HG03442 (cell line): ENCODE measurements around the gene POLR2A.

ENCODE experiments used
- ATAC-seq: cut with Tn5 transposase; IDR thresholded peaks from one replicate; pipeline ENCODE4 v1.9.1; 2021; ENCODE audit warnings: mild to moderate bottlenecking, moderate library complexity; ENCODE audit not compliant: unreplicated experiment

POLR2A gene

DNA sequence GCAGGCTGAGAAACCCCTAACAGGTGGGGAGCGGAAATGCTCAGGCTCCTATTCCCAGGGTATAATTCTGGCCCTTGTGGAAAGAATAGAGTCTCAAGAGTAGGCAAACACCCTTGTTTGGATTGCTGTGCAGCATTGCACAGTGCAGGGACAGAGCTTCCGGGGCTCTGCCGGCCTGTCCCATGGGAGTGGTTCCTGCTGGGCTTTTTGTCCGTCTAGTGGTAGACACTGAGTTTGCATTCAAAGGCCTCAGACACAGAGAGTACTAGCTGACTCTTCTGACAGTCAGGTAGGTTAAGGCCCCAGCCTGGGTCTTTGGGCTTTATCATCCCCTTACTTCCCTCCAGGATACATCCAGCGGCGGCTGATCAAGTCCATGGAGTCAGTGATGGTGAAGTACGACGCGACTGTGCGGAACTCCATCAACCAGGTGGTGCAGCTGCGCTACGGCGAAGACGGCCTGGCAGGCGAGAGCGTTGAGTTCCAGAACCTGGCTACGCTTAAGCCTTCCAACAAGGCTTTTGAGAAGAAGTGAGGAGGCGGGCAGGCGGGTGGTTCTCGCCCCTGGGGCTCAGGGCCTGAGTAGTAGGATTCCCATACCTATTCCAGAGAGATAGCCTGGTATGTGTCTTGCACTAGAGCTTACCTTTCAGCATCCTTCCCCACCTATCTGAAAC is 18.1 kb downstream of the POLR2A start:
- ATAC-seq = no peak

DNA sequence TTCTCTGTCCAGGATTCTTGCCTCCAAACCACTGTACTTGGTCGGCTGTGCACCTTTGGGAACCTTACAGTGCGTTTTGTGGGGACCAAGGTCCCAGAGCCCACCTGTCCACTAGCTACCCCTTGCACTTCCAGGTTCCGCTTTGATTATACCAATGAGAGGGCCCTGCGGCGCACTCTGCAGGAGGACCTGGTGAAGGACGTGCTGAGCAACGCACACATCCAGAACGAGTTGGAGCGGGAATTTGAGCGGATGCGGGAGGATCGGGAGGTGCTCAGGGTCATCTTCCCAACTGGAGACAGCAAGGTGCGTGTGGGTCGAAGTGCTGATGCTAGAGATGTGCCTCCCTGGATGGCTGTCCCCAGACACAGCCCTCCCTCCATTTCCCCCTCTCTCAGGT is 18.8 kb downstream of the POLR2A start:
- ATAC-seq = no peak

DNA sequence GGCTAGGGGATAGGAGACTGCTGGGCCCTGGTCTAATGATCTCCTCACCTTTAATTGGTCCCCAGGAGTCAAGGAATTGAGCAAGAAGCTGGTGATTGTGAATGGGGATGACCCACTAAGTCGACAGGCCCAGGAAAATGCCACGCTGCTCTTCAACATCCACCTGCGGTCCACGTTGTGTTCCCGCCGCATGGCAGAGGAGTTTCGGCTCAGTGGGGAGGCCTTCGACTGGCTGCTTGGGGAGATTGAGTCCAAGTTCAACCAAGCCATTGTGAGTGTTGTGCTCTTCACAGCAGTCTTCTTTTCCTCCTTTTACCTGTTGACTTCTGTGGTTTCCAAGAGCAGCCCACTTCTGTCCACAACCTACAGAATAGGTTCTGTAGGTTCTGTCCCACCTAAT is 19.4 kb downstream of the POLR2A start:
- ATAC-seq = no peak

DNA sequence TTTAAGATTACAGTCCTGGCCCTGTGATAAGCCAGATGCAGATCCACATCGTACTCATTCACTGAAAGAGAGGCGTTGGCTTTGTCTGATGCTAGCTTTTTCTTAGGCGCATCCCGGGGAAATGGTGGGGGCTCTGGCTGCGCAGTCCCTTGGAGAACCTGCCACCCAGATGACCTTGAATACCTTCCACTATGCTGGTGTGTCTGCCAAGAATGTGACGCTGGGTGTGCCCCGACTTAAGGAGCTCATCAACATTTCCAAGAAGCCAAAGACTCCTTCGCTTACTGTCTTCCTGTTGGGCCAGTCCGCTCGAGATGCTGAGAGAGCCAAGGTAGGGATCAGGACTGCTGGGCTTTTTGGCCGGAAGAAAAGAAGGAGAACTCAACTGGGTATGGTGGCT is 24.0 kb downstream of the POLR2A start:
- ATAC-seq = no peak

DNA sequence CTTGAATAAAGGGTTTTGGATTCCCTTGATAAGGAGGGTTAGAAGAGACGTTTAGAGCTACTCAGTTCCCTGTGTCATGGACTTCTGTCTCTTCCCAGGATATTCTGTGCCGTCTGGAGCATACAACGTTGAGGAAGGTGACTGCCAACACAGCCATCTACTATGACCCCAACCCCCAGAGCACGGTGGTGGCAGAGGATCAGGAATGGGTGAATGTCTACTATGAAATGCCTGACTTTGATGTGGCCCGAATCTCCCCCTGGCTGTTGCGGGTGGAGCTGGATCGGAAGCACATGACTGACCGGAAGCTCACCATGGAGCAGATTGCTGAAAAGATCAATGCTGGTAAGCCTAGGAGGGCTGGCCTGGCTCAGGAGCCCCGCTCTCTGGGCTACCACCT is 24.7 kb downstream of the POLR2A start:
- ATAC-seq = no peak

DNA sequence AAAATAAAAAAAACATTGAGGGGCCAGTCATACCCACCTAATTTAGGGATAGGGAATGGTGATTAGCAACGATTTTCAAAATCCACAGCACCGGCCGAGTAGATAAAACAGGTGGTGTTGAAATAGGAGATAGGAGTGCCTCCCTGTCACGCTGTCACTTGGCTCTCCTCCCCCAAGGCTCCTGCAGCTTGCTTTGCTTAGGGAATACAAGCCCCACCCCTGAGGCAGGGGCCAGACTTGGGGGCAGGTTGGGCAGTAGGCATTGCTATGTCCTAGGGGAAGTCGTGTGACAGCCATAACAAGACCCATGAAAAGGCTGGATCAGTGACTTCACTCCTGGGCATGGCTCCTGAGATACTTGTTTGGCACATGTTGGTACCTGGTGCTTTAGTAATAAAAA is 25.8 kb downstream of the POLR2A start:
- ATAC-seq = no peak

DNA sequence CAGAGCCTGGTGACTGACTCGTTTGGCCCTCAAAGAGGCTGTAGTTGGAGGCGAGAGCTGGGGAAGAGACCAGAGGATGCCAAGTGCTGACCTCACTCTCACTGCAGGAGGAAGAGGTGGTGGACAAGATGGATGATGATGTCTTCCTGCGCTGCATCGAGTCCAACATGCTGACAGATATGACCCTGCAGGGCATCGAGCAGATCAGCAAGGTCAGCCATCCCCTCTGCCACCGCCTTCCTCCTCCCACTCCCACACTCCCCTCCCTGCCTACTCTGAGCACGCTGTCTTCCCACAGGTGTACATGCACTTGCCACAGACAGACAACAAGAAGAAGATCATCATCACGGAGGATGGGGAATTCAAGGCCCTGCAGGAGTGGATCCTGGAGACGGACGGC is 26.9 kb downstream of the POLR2A start:
- ATAC-seq = no peak

DNA sequence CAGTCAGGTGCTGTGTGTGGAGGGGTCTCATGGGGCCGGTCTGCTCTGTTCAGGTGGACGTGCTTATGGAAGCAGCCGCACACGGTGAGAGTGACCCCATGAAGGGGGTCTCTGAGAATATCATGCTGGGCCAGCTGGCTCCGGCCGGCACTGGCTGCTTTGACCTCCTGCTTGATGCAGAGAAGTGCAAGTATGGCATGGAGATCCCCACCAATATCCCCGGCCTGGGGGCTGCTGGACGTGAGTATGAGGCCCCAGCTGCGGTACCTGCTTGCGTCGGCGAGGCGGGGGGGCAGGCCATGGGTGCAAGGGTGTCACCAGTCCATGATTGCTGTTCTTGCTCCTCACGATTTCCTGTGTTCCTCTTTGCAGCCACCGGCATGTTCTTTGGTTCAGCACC is 27.9 kb downstream of the POLR2A start:
- ATAC-seq = no peak

DNA sequence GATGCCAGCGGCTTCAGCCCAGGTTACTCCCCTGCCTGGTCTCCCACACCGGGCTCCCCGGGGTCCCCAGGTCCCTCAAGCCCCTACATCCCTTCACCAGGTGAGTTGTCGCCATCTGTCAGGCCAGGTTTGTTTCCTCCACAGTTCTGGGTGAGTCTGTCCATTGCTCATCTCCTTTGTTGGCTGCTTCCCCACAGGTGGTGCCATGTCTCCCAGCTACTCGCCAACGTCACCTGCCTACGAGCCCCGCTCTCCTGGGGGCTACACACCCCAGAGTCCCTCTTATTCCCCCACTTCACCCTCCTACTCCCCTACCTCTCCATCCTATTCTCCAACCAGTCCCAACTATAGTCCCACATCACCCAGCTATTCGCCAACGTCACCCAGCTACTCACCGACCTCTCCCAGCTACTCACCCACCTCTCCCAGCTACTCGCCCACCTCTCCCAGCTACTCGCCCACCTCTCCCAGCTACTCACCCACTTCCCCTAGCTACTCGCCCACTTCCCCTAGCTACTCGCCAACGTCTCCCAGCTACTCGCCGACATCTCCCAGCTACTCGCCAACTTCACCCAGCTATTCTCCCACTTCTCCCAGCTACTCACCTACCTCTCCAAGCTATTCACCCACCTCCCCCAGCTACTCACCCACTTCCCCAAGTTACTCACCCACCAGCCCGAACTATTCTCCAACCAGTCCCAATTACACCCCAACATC is 28.8 kb downstream of the POLR2A start:
- ATAC-seq = no peak

DNA sequence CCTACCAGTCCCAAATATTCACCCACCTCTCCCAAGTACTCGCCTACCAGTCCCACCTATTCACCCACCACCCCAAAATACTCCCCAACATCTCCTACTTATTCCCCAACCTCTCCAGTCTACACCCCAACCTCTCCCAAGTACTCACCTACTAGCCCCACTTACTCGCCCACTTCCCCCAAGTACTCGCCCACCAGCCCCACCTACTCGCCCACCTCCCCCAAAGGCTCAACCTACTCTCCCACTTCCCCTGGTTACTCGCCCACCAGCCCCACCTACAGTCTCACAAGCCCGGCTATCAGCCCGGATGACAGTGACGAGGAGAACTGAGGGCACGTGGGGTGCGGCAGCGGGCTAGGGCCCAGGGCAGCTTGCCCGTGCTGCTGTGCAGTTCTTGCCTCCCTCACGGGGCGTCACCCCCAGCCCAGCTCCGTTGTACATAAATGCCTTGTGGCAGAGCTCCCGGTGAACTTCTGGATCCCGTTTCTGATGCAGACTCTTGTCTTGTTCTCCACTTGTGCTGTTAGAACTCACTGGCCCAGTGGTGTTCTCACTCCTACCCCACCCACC is 29.8 kb downstream of the POLR2A start:
- no peak for ATAC-seq

DNA sequence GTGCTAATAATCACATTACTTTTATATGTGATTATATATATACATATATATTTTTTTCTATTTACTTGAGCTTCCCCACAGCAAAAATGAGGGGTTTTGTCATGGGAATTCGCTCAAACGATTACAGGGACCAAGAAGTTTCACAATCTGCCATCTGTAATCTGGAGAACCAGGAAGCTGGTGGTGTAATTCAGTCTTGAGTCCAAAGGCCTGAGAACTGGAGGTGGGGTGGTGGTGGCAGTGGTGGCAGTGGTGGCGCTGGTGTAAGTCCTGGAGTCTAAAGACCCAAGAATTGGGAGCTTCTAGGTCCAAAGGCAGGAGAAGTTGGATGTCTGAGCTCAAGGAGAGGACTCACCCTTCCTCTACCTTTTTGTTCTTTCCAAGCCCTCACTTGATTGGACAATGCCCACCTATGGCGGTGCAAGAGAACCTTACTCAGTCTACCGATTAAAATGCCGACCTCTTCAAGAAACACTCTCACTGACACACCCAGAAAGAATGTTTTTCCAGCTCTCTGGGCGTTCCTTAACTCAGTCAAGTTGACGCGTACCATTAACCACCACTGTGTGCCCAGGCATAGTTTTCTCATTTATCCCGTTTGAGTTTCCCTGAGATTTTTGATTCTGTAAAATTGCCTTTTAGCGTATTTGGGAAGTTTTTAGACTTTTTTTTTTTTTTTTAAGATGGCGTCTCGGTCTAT is 31.9 kb downstream of the POLR2A start:
- no peak for ATAC-seq

DNA sequence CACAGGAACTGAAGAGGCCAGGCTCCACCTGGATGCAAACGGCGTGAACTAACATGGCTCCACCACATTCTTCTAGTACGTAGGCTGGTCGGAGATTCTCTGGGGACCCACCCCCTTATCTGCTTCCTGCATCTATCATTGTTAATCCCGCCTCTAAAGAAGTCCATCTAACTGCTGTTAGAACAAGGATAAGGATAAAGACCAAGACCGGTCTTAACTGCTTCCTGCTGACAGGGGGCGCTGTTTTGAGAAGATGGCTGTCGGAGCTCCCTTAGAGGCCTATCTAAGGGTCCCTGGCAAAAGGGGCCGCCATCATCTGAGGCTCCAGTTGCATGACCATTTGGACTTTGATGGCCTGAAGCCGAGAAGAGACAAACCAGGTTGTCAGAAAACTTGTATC is 38.9 kb downstream of the POLR2A start:
- no peak for ATAC-seq

DNA sequence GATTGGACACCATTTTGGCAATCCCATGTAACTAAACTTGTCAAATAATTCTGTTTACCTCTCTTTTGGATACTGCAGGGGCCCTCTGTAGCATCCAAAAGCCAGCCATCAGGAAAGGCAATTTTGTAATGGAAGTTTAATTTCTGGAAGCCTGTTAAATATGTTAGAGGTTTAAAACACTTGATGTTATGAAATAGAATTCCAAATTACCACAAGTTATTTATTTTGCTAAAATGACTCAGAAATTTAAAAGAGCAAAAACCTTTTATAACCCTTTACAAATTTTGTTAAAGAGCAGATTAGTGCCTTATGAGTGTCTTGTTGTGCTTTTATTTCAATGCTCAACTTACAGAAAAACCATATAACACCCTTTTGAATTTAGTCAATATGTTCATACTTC is 44.7 kb downstream of the POLR2A start:
- no peak for ATAC-seq

DNA sequence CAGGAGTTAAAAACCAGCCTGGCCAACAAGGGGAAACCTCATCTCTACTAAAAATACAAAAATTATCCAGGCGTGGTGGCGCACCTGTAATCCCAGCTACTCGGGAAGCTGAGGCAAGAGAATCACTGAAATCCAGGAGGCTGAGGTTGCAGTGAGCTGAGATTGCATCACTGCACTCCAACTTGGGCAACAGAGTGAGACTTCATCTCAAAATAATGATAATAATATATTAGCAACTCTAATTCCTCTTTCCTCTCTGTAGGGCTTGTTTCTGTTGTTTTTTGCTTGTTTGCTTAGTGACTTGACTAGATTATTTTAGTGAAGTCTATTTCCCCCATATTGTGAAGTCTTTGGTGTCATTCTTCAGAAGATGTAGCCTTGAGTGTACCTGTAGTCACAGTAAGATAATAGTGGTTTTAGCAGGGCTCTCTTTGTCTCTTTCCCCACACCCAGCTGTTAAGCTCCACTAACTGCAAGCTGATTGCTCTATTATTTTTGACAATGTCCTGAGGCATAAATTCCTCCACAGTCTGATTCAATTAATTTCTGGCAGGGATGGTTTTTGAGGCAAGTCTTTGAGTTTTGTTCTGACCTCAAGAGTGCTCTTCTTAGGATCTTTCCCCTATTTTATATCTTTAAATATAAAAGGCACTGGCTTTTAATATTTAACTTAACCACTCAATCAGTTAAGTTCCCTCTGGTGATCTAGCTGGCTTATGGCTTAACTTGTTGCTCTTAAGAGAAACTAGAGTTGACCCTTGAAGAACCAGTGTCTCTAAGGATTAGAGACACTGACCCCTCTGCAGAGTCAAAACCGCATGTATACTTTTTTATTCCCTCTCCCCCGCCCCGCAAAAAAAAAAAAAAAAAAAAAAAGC is 46.1 kb downstream of the POLR2A start:
- ATAC-seq = no peak

DNA sequence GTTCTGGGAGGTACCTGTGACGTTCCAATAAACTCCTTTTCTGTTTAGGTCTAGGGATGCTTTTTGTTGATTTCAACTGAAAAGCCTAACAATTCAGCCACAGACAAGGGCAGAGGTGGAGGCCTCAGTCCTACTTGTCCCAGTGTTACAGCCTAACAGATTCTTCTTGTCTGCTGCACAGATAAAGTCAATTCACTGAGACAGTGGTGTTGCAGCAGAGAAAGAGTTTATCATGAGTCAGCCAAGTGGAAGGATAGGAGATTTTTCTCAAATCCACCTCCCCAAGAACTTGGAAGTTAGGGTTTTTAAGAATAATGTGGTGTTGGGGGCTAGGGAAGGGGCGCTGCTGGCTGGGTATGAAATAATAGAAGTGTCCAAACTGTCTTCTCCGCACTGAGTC is 53.9 kb downstream of the POLR2A start:
- no peak for ATAC-seq

DNA sequence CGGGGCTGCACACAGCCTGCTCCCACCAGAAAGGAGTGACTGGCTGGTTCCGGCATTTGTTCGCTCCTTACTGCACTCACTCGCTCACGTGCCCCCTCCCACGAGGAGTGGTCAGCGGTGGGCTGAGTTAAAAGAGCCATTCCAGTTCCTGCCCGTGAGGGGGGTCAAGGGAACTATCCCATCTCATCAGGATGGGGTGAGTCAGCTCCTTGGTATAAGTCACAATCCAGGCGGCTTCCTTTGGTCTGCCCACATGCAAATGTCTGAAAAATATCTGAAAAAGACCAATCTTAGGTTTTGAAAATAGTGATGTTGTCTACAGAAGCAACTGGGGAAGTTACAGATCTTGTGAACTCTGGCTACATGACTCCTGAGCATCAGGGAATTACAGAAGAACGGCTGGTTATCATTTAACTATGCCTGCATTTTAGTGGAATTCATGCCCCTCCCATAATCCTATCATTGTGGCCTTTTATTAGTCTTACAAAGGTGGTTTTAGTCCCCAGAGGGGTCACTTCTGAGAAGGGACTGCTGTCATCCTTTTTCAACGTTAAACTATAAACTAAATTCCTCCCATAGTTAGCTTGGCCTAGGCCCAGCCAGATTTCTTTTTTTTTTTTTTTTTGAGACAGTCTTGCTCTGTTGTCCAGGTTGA is 54.9 kb downstream of the POLR2A start:
- no peak for ATAC-seq

DNA sequence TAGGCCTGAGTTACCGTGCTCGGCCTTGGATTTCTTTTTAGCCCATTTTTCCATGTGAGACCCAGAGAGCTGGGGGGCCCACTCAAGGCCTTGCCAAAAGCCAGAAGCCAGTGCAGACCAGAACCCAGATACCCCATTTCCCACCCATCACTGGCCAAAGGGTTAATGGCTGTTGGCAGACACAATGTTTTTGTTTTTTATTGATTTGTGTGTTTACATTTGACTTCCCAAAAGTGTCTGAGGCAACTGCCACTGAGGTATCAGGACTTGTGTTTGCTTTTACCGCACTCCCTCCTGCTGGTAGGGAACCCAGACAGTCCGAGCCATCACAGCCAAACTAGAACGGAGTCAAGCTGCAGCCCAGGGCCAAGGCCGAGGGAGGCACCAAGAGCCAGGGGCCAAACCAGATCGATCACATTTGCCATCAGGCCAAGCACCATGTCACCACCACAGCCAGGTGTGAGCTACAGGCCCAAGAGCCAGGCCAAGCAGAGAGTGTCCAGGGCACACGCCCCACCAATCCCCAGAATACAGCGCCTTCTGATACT is 57.0 kb downstream of the POLR2A start:
- no peak for ATAC-seq

DNA sequence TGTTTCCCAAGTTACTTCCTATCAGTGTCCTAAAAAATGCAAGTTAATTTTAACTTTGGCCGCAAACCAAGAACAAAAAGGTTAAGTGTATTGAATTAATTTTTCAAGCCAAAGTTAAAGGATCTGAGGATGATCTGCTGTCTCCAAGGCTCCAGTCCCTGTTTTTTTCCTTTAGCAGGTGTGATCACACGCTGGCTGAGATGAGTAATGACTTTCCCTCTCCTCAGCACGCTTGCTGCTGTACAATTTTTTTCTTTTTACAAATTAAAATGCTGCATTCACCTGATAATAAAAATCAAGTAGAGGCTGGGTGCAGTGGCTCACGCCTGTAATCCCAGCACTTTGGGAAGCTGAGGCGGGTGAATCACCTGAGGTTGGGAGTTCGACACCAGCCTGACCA is 60.7 kb downstream of the POLR2A start:
- ATAC-seq = no peak

DNA sequence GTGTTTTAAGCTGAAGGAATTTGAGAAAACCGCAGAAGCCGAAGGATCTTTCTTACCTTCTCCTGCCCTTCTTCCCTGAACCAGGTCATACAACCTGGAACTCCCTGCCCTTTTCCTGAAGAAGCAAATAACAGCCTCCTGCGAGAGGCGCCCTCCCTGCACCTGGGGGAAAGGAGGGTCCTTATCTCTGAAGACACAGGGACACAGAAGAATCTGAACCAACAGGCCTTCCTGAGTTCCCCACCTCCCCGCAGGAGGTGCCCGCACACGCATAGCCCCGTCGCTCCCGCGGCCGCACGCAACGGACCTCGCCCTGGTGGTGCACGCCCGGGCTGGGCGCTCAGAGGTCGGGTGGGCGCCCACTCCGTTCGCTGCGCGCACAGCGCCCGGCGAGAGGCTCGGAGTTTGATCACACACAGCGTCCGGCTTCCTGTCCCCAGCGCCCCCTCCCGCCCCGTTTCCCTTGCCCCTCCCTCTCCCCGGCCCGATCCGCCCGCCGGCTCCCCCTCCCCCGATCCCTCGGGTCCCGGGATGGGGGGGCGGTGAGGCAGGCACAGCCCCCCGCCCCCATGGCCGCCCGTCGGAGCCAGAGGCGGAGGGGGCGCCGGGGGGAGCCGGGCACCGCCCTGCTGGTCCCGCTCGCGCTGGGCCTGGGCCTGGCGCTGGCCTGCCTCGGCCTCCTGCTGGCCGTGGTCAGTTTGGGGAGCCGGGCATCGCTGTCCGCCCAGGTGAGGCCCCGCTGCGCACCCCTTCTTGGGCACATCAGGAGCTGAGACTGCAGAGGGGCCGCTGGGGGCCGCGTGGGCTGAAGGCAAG is 64.6 kb downstream of the POLR2A start, which contains the start of gene TNFSF12:
TSS of gene TNFSF12 (plus strand) at position 474 of the 816 bp plus-strand sequence. CDS start at position 570, 96 bp downstream.
- ATAC-seq = no peak
